Jurkat, Clone E6-1 (cell line): ENCODE measurements around the gene THBS3.
A peak's percentile ranks its signal among the peaks of the same experiment; 100 is the strongest.
"Not testable (repeated sequence)": the region's sequence is repeated elsewhere in the genome, so short reads cannot be mapped to it uniquely, and the experiment has no call there.

Experiments
- DNase-seq: peaks from one replicate; pipeline ENCODE4 v3.0.0-alpha.2; 2011; ENCODE audit warnings: low read depth, low spot score
- H3K4me3 ChIP-seq: 2 replicates; pipeline ENCODE4 v1.5.1; 2011; ENCODE audit warnings: mild to moderate bottlenecking, low read length, control low read depth, moderate library complexity

THBS3 gene

DNA sequence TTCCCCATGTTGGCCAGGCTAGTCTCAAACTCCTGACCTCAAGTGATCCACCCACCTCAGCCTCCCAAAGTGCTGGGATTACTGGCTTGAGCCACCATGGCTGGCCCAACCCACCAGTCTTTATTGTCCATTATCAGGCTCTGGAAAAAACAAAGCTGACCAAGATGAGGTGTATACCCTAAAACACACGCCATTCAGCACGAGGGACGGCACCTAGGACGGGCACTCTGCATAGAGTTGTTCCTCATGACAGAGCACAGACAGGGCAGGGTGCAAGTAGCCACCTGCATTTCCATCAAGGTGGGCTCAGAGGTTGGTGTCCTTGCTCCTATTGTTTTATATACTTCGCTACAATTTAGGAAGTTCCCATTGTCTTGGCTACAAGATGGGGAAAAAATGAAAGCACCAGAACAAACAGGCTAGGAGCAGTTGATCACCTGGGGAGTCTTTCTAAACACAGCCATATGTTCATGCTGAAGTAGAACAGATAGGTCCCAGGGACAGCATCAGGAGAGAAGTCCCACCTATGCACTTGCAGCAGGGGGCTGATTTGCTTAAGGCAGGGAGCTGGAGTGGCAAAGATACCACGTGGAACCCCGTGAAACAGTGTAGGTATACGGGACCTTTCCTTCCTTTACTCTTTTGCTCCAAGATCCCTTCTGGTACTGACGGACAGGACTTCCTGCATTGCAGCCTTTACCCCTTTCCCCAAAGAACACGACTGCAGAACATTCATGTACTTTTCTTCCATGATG lies 39.1 kb downstream of the THBS3 start:
- H3K4me3 ChIP-seq, result no peak overlapping the region
- no peak for DNase-seq

DNA sequence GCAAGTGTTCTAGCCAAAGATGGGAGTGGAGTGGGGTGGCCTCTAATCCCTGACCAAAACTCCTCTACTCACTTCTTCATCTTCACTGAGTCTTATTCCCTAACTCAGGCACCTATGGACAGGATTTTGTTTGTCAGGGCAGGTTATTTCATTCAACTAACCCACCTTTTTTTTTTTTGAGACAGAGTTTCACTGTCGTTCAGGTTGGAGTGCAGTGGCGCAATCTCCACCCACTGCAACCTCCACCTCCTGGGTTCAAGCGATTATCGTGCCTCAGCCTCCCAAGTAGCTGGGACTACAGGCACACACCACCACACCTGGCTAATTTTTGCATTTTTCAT lies 39.6 kb downstream of the THBS3 start:
- DNase-seq, H3K4me3 ChIP-seq: not testable (repeated sequence)

DNA sequence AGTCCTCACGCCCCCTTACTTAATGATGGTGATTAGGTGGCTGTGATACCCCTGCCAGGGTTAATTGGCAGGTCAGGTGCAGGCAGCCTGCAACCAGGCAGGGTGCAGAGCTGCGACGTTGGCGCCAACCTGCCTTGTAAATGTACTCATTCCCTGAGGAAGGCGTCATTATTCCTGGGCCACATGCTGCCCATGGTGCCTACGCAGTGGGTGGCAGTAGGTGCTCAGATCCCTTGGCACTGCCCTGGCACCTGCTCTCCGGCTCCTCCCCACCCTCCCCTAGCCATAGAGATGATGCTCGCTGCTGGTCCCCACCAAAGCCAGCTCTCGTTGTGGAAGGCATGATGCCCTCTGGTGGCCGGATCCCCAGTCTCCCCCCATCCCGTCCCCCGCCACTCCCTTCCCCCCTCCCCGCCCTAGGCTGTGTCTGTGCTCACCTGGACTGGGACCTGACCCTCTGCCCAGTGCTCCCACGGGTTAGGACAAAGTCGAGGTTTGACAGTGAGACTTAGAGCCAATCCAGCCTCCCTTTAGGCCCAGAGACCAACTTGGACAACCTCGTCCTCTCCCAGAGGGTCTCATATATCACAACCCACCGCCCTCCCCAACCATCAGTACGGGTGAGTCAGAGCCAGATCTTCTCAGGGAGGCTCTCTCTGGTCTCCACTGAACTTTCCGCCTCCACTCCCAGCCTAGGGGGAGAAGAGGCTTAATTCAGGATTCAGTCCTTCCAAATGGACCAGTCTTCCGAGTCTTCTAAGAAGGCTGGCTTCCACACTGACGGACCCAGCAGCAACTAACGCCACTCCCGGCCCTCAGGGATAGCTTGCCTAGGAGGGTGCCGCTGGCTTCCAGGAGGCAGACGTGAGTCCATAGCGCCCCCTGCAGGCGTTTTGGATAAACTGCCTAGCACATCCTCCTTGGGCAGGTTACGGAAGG lies 40.3 kb downstream of the THBS3 start:
- H3K4me3 ChIP-seq, result no peak overlapping the region
- DNase-seq, result peak; percentile 69

DNA sequence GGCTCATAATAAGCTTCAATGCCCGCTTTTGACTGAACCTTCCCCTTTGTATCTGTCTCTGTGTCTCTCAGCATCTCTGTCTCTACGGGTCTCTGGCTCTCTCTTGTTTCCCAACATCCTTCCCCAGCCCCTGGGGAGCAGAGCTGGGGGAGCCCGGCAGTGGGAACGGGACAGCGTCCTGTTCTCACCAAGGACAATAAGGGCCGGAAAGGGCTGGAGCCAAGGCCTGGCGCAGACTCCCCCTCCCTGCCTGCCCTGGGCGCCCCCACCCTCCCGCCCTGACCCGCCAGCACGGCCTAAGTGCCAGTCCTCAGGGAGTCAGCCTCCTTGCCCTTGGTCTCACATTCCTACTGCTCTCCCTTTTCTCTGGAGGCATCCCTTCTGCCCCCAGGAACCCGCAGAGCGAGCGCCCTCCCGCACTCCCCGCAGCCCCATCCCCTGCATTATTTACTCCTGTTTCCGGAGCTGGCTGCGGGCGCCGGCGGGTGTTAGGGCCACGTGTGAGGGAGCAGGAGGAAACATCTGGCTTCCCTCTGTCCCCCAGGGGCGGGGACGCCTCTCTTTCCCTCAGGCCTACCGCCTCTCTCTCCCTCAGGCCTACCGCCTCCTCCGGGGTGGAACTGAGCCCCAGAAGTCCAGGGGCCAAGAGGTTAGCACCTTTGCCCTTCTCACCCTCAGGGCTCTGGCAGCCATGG lies 41.1 kb downstream of the THBS3 start:
- no peak for DNase-seq
- no peak overlapping the region for H3K4me3 ChIP-seq

DNA sequence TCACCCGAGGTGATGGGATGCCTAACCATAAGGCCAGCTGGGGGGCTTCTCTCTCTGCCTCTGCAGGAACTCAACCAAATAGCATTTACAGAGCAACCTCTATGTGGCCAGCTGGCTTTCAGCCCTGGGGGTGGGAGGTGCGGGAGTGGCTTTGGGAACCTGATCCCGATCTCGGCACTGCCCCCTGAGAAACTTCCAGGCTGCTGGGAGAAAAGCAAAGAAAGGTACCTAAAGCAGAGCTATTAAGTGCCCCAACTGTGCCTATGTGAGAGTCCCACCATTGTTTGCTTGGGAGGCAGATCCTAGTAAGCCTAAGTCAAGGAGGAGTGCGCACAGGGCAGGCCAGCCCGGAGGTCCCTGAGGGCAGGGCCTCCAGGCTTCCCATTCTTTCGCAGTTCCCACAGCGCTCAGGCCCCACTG lies 41.6 kb downstream of the THBS3 start:
- H3K4me3 ChIP-seq, result no peak overlapping the region
- DNase-seq, result no peak

DNA sequence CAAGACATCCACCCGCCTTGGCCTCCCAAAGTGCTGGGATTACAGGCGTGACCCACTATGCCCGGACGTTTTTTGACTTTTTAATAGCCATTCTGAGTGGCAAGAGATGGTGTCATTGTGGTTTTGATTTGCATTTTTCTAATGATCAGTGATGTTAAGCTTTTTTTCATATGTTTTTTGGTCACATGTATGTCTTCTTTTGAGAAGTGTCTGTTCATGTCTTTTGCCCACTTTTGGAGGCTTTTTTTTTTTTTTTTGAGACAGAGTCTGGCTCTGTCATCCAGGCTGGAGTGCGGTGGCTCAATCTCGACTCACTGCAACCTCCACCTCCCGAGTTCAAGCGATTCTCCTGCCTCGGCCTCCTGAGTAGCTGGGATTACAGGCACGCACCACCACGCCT lies 43.1 kb downstream of the THBS3 start:
- not testable (repeated sequence) for DNase-seq, H3K4me3 ChIP-seq

DNA sequence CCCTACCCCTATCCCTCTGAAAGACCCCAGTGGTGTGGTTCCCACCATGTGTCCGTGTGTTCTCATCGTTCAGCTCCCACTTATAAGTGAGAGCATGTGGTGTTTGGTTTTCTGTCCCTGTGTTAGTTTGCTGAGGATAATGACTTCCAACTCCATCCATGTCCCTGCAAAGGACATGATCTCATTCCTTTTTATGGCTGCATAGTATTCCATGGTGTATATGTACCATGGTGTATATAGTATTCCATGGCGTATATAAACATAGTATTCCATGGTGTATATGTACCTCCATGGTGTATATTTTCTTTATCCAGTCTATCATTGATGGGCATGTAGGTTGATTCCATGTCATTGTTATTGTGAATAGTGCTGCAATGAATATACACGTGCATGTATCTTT lies 43.9 kb downstream of the THBS3 start:
- H3K4me3 ChIP-seq, DNase-seq: not testable (repeated sequence)

DNA sequence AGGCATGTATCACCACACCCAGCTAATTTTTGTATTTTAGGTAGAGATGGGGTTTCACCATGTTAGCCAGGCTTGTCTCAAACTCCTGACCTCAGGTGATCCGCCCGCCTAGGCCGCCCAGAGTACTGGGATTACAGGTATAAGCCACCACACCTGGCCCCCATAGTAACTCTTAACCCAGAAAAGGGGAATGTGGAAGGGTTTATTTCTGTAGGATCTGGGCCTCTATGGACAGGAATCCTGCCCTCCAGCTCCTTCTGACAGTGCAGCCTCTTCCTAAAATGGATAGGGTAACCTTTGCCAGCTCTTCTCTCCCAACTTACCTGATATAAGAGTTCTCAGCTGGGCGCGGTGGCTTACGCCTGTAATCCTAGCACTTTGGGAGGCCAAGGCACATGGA lies 45.1 kb downstream of the THBS3 start:
- not testable (repeated sequence) for DNase-seq, H3K4me3 ChIP-seq

DNA sequence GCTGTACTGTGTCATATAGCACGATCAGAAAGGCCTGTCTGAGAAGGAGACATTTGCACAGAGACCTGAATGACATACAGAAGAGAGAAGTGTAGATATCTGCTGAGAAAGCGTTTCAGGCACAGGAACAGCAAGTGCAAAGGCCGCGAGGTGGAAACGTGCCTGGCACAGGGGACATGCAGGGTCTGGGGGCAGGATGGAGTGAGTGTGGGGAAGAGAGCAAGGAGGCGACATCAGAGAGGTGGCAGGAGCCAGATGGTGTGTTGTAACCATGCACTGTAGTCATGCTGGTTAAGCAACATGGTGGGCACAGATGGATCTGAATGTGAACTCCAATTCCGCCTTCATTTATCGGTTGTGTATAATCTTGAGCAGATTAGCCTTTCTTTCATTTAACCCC lies 47.6 kb downstream of the THBS3 start:
- DNase-seq, result no peak
- H3K4me3 ChIP-seq, result no peak overlapping the region

DNA sequence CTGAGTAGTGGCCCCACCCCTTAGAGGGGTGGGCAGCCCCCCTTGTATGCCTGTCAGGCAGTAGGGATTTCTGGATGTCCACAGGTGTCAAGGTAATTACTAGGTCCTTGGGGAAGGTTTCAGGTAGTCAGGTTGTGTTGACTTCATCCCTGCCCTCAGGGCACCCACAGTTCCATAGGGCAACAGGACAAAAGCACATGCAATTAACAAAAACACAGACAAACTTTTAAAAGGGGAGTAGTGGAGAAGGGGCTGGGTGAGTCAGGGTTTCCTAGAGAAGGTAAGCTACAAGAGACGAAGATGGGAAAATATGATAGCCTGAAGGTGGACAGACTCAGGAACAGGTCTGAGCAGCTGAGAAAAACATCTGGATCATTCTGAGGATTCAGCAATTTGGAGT lies 48.7 kb downstream of the THBS3 start:
- H3K4me3 ChIP-seq, result no peak overlapping the region
- DNase-seq, result no peak

DNA sequence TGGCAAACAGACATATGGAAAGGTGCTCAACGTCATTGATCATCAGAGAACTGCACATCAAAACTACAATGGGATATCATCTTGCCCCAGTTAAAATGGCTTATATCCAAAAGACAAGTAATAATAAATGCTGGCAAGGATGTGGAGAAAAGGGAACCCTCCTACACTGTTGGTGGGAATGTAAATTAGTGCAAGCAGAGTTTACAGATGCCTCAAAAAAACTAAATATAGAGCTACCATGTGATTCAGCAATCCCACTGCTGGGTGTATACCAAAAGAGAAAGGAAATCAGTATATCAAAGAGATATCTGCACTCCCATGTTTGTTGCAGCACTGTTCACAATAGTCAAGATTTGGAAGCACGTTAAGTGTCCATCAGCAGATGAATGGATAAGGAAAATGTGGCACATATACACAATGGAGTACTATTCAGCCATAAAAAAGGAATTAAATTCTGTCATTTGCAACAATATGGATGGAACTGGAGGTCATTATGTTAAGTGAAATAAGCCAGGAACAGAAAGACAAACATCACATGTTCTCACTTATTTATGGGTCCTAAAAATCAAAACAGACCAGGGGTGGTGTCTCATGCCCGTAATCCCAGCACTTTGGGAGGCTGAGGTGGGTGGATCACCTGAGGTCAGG lies 51.6 kb downstream of the THBS3 start:
- H3K4me3 ChIP-seq, DNase-seq: not testable (repeated sequence)
